H1 (cell line): ENCODE results near the gene CXCL12. TPM values are rescaled to one million over a fixed set of nuclear protein-coding genes. Genes with fewer than 3 reads are reported as not detected.

Experiments used
- CTCF ChIA-PET: fragments of 300-600 bp; sonication (Branson Sonifier 250); formaldehyde crosslinking; loops from one replicate; lab custom pipeline; 2021; ENCODE audit not compliant: partially characterized antibody; lab: Charles Lee
- POLR2A ChIA-PET: fragments of 300-600 bp; sonication (Branson Sonifier 250); formaldehyde crosslinking; loops from one replicate; lab custom pipeline; 2021; ENCODE audit warnings: inconsistent platforms; ENCODE audit not compliant: partially characterized antibody; lab: Charles Lee
- DNase-seq, 2 experiments: peaks; one replicate each; pipeline versions ENCODE4 v3.0.0 to v3.0.0-alpha.2; 2010 to 2022; ENCODE audit warnings: low spot score in 2 of 2, low read depth in 1 of 2, mixed read lengths in 1 of 2
- FAIRE-seq: peaks from 2 replicates; lab custom pipeline; 2011; peaks lifted over from hg19 to GRCh38; lab: Jason Lieb, UNC
- H2AFZ ChIP-seq: 2 replicates; pipeline ENCODE4 v1.8.1; 2012; ENCODE audit warnings: low read length, inconsistent platforms
- H2AK5ac ChIP-seq: 2 replicates; pipeline ENCODE4 v1.6.1; 2013; ENCODE audit warnings: low read depth, low read length
- H2BK120ac ChIP-seq: replicated peaks from 2 replicates; pipeline ENCODE3; 2013; ENCODE audit warnings: low read depth, low read length, inconsistent platforms
- H2BK12ac ChIP-seq: 2 replicates; pipeline ENCODE4 v1.6.1; 2013; ENCODE audit warnings: low read depth, low read length
- H2BK15ac ChIP-seq: 2 replicates; pipeline ENCODE4 v1.6.1; 2013; ENCODE audit warnings: low read length
- H2BK20ac ChIP-seq: 2 replicates; pipeline ENCODE4 v1.6.1; 2013; ENCODE audit warnings: low read length
- H2BK5ac ChIP-seq: 2 replicates; pipeline ENCODE4 v1.6.1; 2013; ENCODE audit warnings: low read depth, low read length
- H3K14ac ChIP-seq: 2 replicates; pipeline ENCODE4 v1.6.1; 2013; ENCODE audit warnings: inconsistent platforms; ENCODE audit not compliant: insufficient read length
- H3K18ac ChIP-seq: 2 replicates; pipeline ENCODE4 v1.6.1; 2013; ENCODE audit warnings: low read length; ENCODE audit errors: extremely low read depth
- H3K23ac ChIP-seq: 2 replicates; pipeline ENCODE4 v1.6.1; 2013; ENCODE audit warnings: inconsistent platforms; ENCODE audit not compliant: insufficient read length
- H3K23me2 ChIP-seq: 2 replicates; pipeline ENCODE4 v1.6.1; 2013; ENCODE audit warnings: low read depth, low read length
- H3K27ac ChIP-seq: 2 replicates; pipeline ENCODE4 v1.6.1; 2011; ENCODE audit warnings: low read depth, low read length, inconsistent platforms
- H3K27me3 ChIP-seq, 4 experiments: replicated peaks in 1 of 4; 1 replicate in 1 of 4; 2 replicates in 3 of 4; pipeline versions ENCODE4 v1.6.1 to v1.8.1; 2011 to 2013; ENCODE audit warnings: low read length in 3 of 4, mild to moderate bottlenecking in 3 of 4, inconsistent platforms in 2 of 4, mixed read lengths in 2 of 4, moderate library complexity in 1 of 4; ENCODE audit not compliant: control insufficient read depth in 3 of 4, insufficient read depth in 3 of 4; ENCODE audit errors: extremely low read depth in 1 of 4
- H3K36me3 ChIP-seq, 4 experiments: 2 replicates each; pipeline versions ENCODE4 v1.6.1 to v1.8.1; 2011 to 2013; ENCODE audit warnings: mild to moderate bottlenecking in 4 of 4, low read length in 3 of 4, moderate library complexity in 2 of 4, control low read depth in 1 of 4, inconsistent platforms in 1 of 4; ENCODE audit not compliant: insufficient read depth in 4 of 4, control insufficient read depth in 2 of 4
- H3K4ac ChIP-seq: replicated peaks from 2 replicates; pipeline ENCODE3; 2013; ENCODE audit warnings: low read length, low read depth, mixed read lengths, inconsistent platforms; ENCODE audit not compliant: insufficient read length
- H3K4me1 ChIP-seq, 4 experiments: replicated peaks in 1 of 4; 1 replicate in 1 of 4; 2 replicates in 3 of 4; pipeline versions ENCODE4 v1.6.1 to v1.8.1; 2011 to 2013; ENCODE audit warnings: low read length in 3 of 4, inconsistent platforms in 2 of 4, mixed read lengths in 1 of 4; ENCODE audit not compliant: insufficient read depth in 4 of 4, control insufficient read depth in 3 of 4
- H3K4me2 ChIP-seq, 2 experiments: 2 replicates each; pipeline versions ENCODE4 v1.6.1 to v1.8.1; 2011 to 2013; ENCODE audit warnings: low read depth in 2 of 2, low read length in 2 of 2, control low read depth in 1 of 2, inconsistent platforms in 1 of 2, mild to moderate bottlenecking in 1 of 2; ENCODE audit not compliant: insufficient read depth in 1 of 2
- H3K4me3 ChIP-seq, 4 experiments: fragments of 200-600, 300-600 bp in 1 of 4; sonication (generic), shearing (Covaris generic), sonication (Bioruptor Twin) in 1 of 4; 2 replicates each; pipeline versions ENCODE4 v1.5.1 to v1.8.1; 2011 to 2016; ENCODE audit warnings: low read length in 4 of 4, low read depth in 3 of 4, control low read depth in 2 of 4, inconsistent platforms in 2 of 4, mild to moderate bottlenecking in 2 of 4, mixed read lengths in 1 of 4, moderate library complexity in 1 of 4; ENCODE audit not compliant: insufficient read depth in 2 of 4; ENCODE audit errors: extremely low read depth in 1 of 4
- H3K56ac ChIP-seq: replicated peaks from 2 replicates; pipeline ENCODE3; 2013; ENCODE audit warnings: low read depth, mild to moderate bottlenecking, mixed read lengths, low read length, inconsistent platforms; ENCODE audit not compliant: insufficient read length
- H3K79me1 ChIP-seq: 2 replicates; pipeline ENCODE4 v1.6.1; 2013; ENCODE audit warnings: low read depth, low read length, control low read depth
- H3K79me2 ChIP-seq, 2 experiments: 2 replicates each; pipeline versions ENCODE4 v1.6.1 to v1.8.1; 2012 to 2013; ENCODE audit warnings: low read length in 2 of 2, mild to moderate bottlenecking in 2 of 2, inconsistent platforms in 1 of 2; ENCODE audit not compliant: insufficient read depth in 2 of 2, control insufficient read depth in 1 of 2
- H3K9ac ChIP-seq, 4 experiments: replicated peaks in 1 of 4; 1 replicate in 1 of 4; 2 replicates in 3 of 4; pipeline versions ENCODE4 v1.6.1 to v1.8.1; 2011 to 2013; ENCODE audit warnings: low read depth in 3 of 4, low read length in 3 of 4, control low read depth in 2 of 4, mild to moderate bottlenecking in 2 of 4, moderate library complexity in 2 of 4, inconsistent platforms in 1 of 4; ENCODE audit errors: extremely low read depth in 1 of 4
- H3K9me3 ChIP-seq, 2 experiments: 2 replicates each; pipeline versions ENCODE4 v1.6.1 to v1.8.1; 2012 to 2013; ENCODE audit warnings: mild to moderate bottlenecking in 2 of 2, moderate library complexity in 2 of 2, control low read depth in 1 of 2, inconsistent platforms in 1 of 2, low read depth in 1 of 2, low read length in 1 of 2, mixed read lengths in 1 of 2; ENCODE audit not compliant: insufficient read depth in 2 of 2
- H4K20me1 ChIP-seq, 2 experiments: replicated peaks in 1 of 2; 2 replicates each; pipeline versions ENCODE3 to v1.8.1; 2011 to 2013; ENCODE audit warnings: inconsistent platforms in 2 of 2, low read length in 2 of 2, mild to moderate bottlenecking in 1 of 2; ENCODE audit not compliant: insufficient read depth in 2 of 2, control insufficient read depth in 1 of 2
- H4K5ac ChIP-seq: 2 replicates; pipeline ENCODE4 v1.6.1; 2013; ENCODE audit warnings: low read length, low read depth, mixed read lengths, inconsistent platforms; ENCODE audit not compliant: insufficient read length
- H4K8ac ChIP-seq: 2 replicates; pipeline ENCODE4 v1.8.0; 2013; ENCODE audit warnings: mild to moderate bottlenecking, moderate library complexity, low read length, inconsistent platforms; ENCODE audit not compliant: insufficient read depth; ENCODE audit errors: extremely low read depth
- H4K91ac ChIP-seq: replicated peaks from 2 replicates; pipeline ENCODE3; 2013; ENCODE audit warnings: low read length, mixed read lengths, inconsistent platforms; ENCODE audit not compliant: insufficient read length
- ATF3 ChIP-seq: IDR thresholded peaks from 2 replicates; pipeline ENCODE4 v1.6.1; 2011; ENCODE audit warnings: low read depth, mild to moderate bottlenecking, low read length; ENCODE audit not compliant: insufficient read depth
- CBX5 ChIP-seq: fragments of 300-800, 300-1000 bp; sonication (generic); IDR thresholded peaks from 2 replicates; pipeline ENCODE4 v1.7.1; 2016; ENCODE audit warnings: antibody characterized with exemption, low read length, low read depth
- CHD2 ChIP-seq: IDR thresholded peaks from 2 replicates; pipeline ENCODE4 v1.6.1; 2012; ENCODE audit warnings: low read length, improper control_type of control experiment
- CTBP2 ChIP-seq: IDR thresholded peaks from 2 replicates; pipeline ENCODE4 v1.7.0; 2011; ENCODE audit warnings: borderline replicate concordance, mild to moderate bottlenecking, moderate library complexity, mixed read lengths, low read length; ENCODE audit not compliant: insufficient read depth, insufficient read length
- EP300 ChIP-seq, 2 experiments: IDR thresholded peaks; 1 replicate in 1 of 2; 2 replicates in 1 of 2; pipeline ENCODE4 v1.6.1; 2011 to 2012; ENCODE audit warnings: low read depth in 2 of 2, low read length in 2 of 2, mild to moderate bottlenecking in 2 of 2, borderline replicate concordance in 1 of 2, inconsistent platforms in 1 of 2, moderate library complexity in 1 of 2
- HDAC2 ChIP-seq, 2 experiments: fragments of 300-600 bp in 1 of 2; sonication (generic) in 1 of 2; IDR thresholded peaks; 2 replicates each; pipeline ENCODE4 v1.6.1; 2011 to 2012; ENCODE audit warnings: low read depth in 2 of 2, low read length in 2 of 2, mild to moderate bottlenecking in 2 of 2, moderate library complexity in 2 of 2, borderline replicate concordance in 1 of 2, inconsistent platforms in 1 of 2
- POLR2A ChIP-seq, 2 experiments: IDR thresholded peaks; 1 replicate in 1 of 2; 2 replicates in 1 of 2; pipeline ENCODE4 v1.6.1; 2011; ENCODE audit warnings: low read depth in 2 of 2, low read length in 2 of 2, mild to moderate bottlenecking in 2 of 2; ENCODE audit errors: control extremely low read depth in 1 of 2
- SIRT6 ChIP-seq: IDR thresholded peaks from one replicate; pipeline ENCODE4 v1.7.1; 2012; ENCODE audit warnings: low read length, inconsistent platforms
- TAF1 ChIP-seq: IDR thresholded peaks from 2 replicates; pipeline ENCODE4 v1.6.1; 2011; ENCODE audit warnings: mild to moderate bottlenecking, low read depth, low read length
- TAF7 ChIP-seq: optimal IDR thresholded peaks from 2 replicates; pipeline ENCODE3; 2011; ENCODE audit warnings: low read depth, mild to moderate bottlenecking, inconsistent platforms, low read length, moderate library complexity, borderline replicate concordance
- TBP ChIP-seq: IDR thresholded peaks from 2 replicates; pipeline ENCODE4 v1.6.1; 2011; ENCODE audit warnings: low read depth, low read length, improper control_type of control experiment
- WGBS, 2 experiments: shearing (Covaris generic) in 1 of 2; methylation state at CpG; one replicate each; pipeline versions ENCODE4 v1.1.6 to v1.1.7; 2013 to 2015; ENCODE audit warnings: low lambda C conversion rate in 2 of 2, mixed read lengths in 2 of 2, inconsistent platforms in 1 of 2, low coverage in 1 of 2, missing lambda C conversion rate in 1 of 2; ENCODE audit not compliant: insufficient replicate concordance in 2 of 2, insufficient coverage in 1 of 2, insufficient read length in 1 of 2; ENCODE audit errors: extremely low coverage in 1 of 2, missing lambda C conversion rate in 1 of 2; 5-methylcytosine and 5-hydroxymethylcytosine counted together
- polyA plus RNA-seq, 7 experiments: library from polyadenylated mRNA; depleted of rRNA in 3 of 7; stranded (reverse) in 5 of 7; unstranded in 2 of 7; fragments of >200 nt in 5 of 7; fragments of 200-250 nt in 2 of 7; gene quantifications; 1 replicate in 5 of 7; 2 replicates in 1 of 7; 4 replicates in 1 of 7; pipeline versions ENCODE4 v1.2.1 to v1.2.3, GENCODE V29; 2011 to 2013; ENCODE audit warnings: missing spikeins in 2 of 7, mixed read lengths in 2 of 7
- total RNA-seq: library from RNA; stranded (reverse); fragmentation: NEBNext Ultra II Directional; extraction: Animal tissue kit (Norgen Biotek cat#: 25700); gene quantifications from 2 replicates; pipeline ENCODE4 v1.2.1, GENCODE V29; 2021

The CXCL12 gene
- total and polyA plus RNA-seq, 2 of the 8 experiments (the other 6 are each of a cell fraction or from before 2014, with no cell fraction given) = 51.4 to 53.8 TPM

- FAIRE-seq = no peak
- 92% methylated on average over 6 of the region's 6 CpGs; no CpG with 5 or more reads in 1 of the 2 experiments for WGBS, 2 experiments
- no peak for TF ChIP-seq TBP
- TF ChIP-seq ATF3 = no peak
- no peak for TF ChIP-seq TAF7
- no peak for TF ChIP-seq EP300 (IDR thresholded peaks at IDR 0.05; ENCODE audit: borderline replicate concordance in 1 of 2, low read depth in 2 of 2, low read length in 2 of 2)
- TF ChIP-seq CBX5 = no peak
- TF ChIP-seq HDAC2 (IDR thresholded peaks at IDR 0.05; ENCODE audit: borderline replicate concordance in 1 of 2, low read depth in 2 of 2, low read length in 2 of 2) = no peak
- TF ChIP-seq POLR2A (IDR thresholded peaks at IDR 0.05; ENCODE audit: control extremely low read depth in 1 of 2, low read depth in 2 of 2, low read length in 2 of 2) = no peak
- TF ChIP-seq CTBP2 = no peak
- no peak for TF ChIP-seq TAF1
- TF ChIP-seq SIRT6 = no peak
- TF ChIP-seq CHD2 = no peak
Observed at GRCh38 chr10:44366941-44367630, 17.8 kb downstream of the CXCL12 start.

More at GRCh38 chr10:44366941-44367630, 17.8 kb downstream of the CXCL12 start:
- peak overlapping the region; percentile 55; the same call in 1 of the 2 replicates for H2BK12ac ChIP-seq
- no peaks in the 10 kb centered on the region; a peak in 2 of 7 replicates for H3K27me3 ChIP-seq
- peak overlapping the region; percentile 90; the same call in 1 of the 2 replicates for H2AK5ac ChIP-seq
- H3K4me1 ChIP-seq = peaks cover 8 to 38% (median 18%) of the 10 kb centered on the region in 4 experiments
- H3K18ac ChIP-seq = 0 out of 2 replicates have a peak overlapping the region, but pooled peaks have one; percentile 15
- ChIA-PET POLR2A (interaction anchor here (1.6 to 2.6 kb wide), 2 partner anchors 13 to 16 kb away, joined by 4 to 10 read pairs; no protein-coding TSS in a partner anchor), CTCF (interaction anchor here (0.5 to 2.6 kb wide), 9 partner anchors 10 to 73 kb away, joined by 3 to 10 read pairs (median 4); no protein-coding TSS in a partner anchor)
- no peak overlapping the region for H2BK120ac ChIP-seq
- no peak overlapping the region for H3K14ac ChIP-seq
- H3K9me3 ChIP-seq = no peaks in the 10 kb centered on the region
- H3K79me2 ChIP-seq = peaks cover 0 to 4% of the 10 kb centered on the region in 2 experiments; a peak in 1 of 4 replicates
- H4K5ac ChIP-seq = no peak overlapping the region
- no peak overlapping the region; the same call in 1 of the 2 replicates for H4K8ac ChIP-seq
- H3K9ac ChIP-seq = no peak overlapping the region
- H3K23me2 ChIP-seq = no peaks in the 10 kb centered on the region; the same call in 1 of the 2 replicates
- H3K36me3 ChIP-seq = peaks cover 0 to 8% (median 0%) of the 10 kb centered on the region in 4 experiments; a peak in 1 of 8 replicates
- 0 out of 2 replicates have a peak overlapping the region, but pooled peaks have one; percentile 21 for H2BK5ac ChIP-seq
- no peak overlapping the region for H2AFZ ChIP-seq
- H3K79me1 ChIP-seq = no peaks in the 10 kb centered on the region
- no peak overlapping the region for H3K4me2 ChIP-seq
- peak overlapping the region; percentile 25 for H4K91ac ChIP-seq
- no peak overlapping the region for H3K56ac ChIP-seq
- no peak for DNase-seq
- H3K4ac ChIP-seq = no peak overlapping the region
- H3K27ac ChIP-seq = no peak overlapping the region
- H3K4me3 ChIP-seq = no peak overlapping the region
- H2BK15ac ChIP-seq = 0 out of 2 replicates have a peak overlapping the region, but pooled peaks have one; percentile 19
- H4K20me1 ChIP-seq = peaks cover 0 to 2% of the 10 kb centered on the region in 2 experiments
- no peak overlapping the region for H3K23ac ChIP-seq
- H2BK20ac ChIP-seq = no peak overlapping the region
